ENCODE results near the gene CUX1. TPM values are rescaled to one million over a fixed set of nuclear protein-coding genes. Genes with fewer than 3 reads are reported as not detected.
A peak's percentile ranks its signal among the peaks of the same experiment; 100 is the strongest.

Gene CUX1
- total RNA-seq, 1 donor from 2014 or later, result 66.4 TPM

GRCh38 chr7:101978683-101979082 is 161.3 kb downstream of the CUX1 start:
- H3K4me1 ChIP-seq, result no peaks in the 10 kb centered on the region
- no peaks in the 10 kb centered on the region for H3F3A ChIP-seq (ENCODE audit: low read depth)
- no peak overlapping the region for H3K27ac Mint-ChIP-seq
- no peaks in the 10 kb centered on the region for H3K9me3 ChIP-seq (ENCODE audit: low read depth)
- no peak overlapping the region for H2AFZ ChIP-seq (replicated peaks)
- H3K79me2 ChIP-seq (ENCODE audit: low read depth), result peaks cover 61% of the 10 kb centered on the region
- no peak for DNase-seq (ENCODE audit: low spot score)
- no peaks in the 10 kb centered on the region for H3K27me3 Mint-ChIP-seq (ENCODE audit: insufficient read depth, low read depth)
- H3K27me3 ChIP-seq, result no peaks in the 10 kb centered on the region
- TF ChIP-seq EZH2 (IDR thresholded peaks at IDR 0.05) (no peak), CTCF (IDR thresholded peaks at IDR 0.05) (no peak), EZH2phosphoT487 (IDR thresholded peaks at IDR 0.05) (no peak)
- no peak overlapping the region for H3K4me2 ChIP-seq
- H3K9me3 Mint-ChIP-seq, result no peaks in the 10 kb centered on the region
- H3K4me1 Mint-ChIP-seq, result peaks cover 2% of the 10 kb centered on the region
- no peaks in the 10 kb centered on the region for H3K36me3 ChIP-seq
- no peak overlapping the region for H3K4me3 Mint-ChIP-seq
- peaks cover 36% of the 10 kb centered on the region for H4K20me1 ChIP-seq (ENCODE audit: low read depth)
- H3K4me3 ChIP-seq, result no peak overlapping the region
- no peak overlapping the region for H3K9ac ChIP-seq
- H3K36me3 Mint-ChIP-seq, result peaks cover 6% of the 10 kb centered on the region
- H3K27ac ChIP-seq, result no peak overlapping the region

- Histone ChIP-seq H3K79me2 (ENCODE audit: low read depth) (peaks cover 64% of the 10 kb centered on the region), H3K4me1 (peaks cover 23% of the 10 kb centered on the region), H2AFZ (replicated peaks) (no peak overlapping the region), H4K20me1 (ENCODE audit: low read depth) (peaks cover 44% of the 10 kb centered on the region), H3K4me2 (no peak overlapping the region), H3K36me3 (no peaks in the 10 kb centered on the region), H3F3A (ENCODE audit: low read depth) (peaks cover 22% of the 10 kb centered on the region), H3K27ac (no peak overlapping the region), H3K27me3 (no peaks in the 10 kb centered on the region), H3K4me3 (no peak overlapping the region), H3K9ac (no peak overlapping the region), H3K9me3 (ENCODE audit: low read depth) (no peaks in the 10 kb centered on the region)
- no peak for TF ChIP-seq EZH2phosphoT487 (IDR thresholded peaks at IDR 0.05)
- no peak for TF ChIP-seq CTCF (IDR thresholded peaks at IDR 0.05)
- no peak for TF ChIP-seq EZH2 (IDR thresholded peaks at IDR 0.05)
- peaks cover 35% of the 10 kb centered on the region for H3K4me1 Mint-ChIP-seq
- peaks cover 3% of the 10 kb centered on the region for H3K27me3 Mint-ChIP-seq (ENCODE audit: insufficient read depth, low read depth)
- no peak overlapping the region for H3K27ac Mint-ChIP-seq
- H3K36me3 Mint-ChIP-seq, result peaks cover 6% of the 10 kb centered on the region
- no peaks in the 10 kb centered on the region for H3K9me3 Mint-ChIP-seq
- no peak for DNase-seq (ENCODE audit: low spot score)
- H3K4me3 Mint-ChIP-seq, result no peak overlapping the region
Measured at GRCh38 chr7:101983147-101983811, 165.9 kb downstream of the CUX1 start.

- H3K79me2 ChIP-seq (ENCODE audit: low read depth), result peaks cover 73% of the 10 kb centered on the region
- H3K27me3 ChIP-seq, result no peaks in the 10 kb centered on the region
- no peak overlapping the region for H3K4me3 ChIP-seq
- H3F3A ChIP-seq (ENCODE audit: low read depth), result peaks cover 22% of the 10 kb centered on the region
- no peak overlapping the region for H3K27ac Mint-ChIP-seq
- no peak overlapping the region for H3K9ac ChIP-seq
- TF ChIP-seq EZH2phosphoT487 (IDR thresholded peaks at IDR 0.05) (no peak), CTCF (IDR thresholded peaks at IDR 0.05) (no peak)
- H2AFZ ChIP-seq (replicated peaks), result no peak overlapping the region
- H3K9me3 Mint-ChIP-seq, result no peaks in the 10 kb centered on the region
- H3K4me2 ChIP-seq, result no peak overlapping the region
- H3K36me3 Mint-ChIP-seq, result peaks cover 5% of the 10 kb centered on the region
- no peak overlapping the region for H3K4me3 Mint-ChIP-seq
- H3K27ac ChIP-seq, result peak overlapping the region; percentile 66
- no peaks in the 10 kb centered on the region for H3K36me3 ChIP-seq
- H3K27me3 Mint-ChIP-seq (ENCODE audit: insufficient read depth, low read depth), result peaks cover 3% of the 10 kb centered on the region
- H3K4me1 Mint-ChIP-seq, result peaks cover 35% of the 10 kb centered on the region
- no peaks in the 10 kb centered on the region for H3K9me3 ChIP-seq (ENCODE audit: low read depth)
- H4K20me1 ChIP-seq (ENCODE audit: low read depth), result peaks cover 48% of the 10 kb centered on the region
- DNase-seq (ENCODE audit: low spot score), result no peak
- H3K4me1 ChIP-seq, result peaks cover 23% of the 10 kb centered on the region
Measured at GRCh38 chr7:101984133-101984879, 166.9 kb downstream of the CUX1 start.

Measured in neural progenitor cell (in vitro differentiated cells).